ENCODE data around the gene ADAMTS2. TPM values are rescaled to one million over a fixed set of nuclear protein-coding genes. Genes with fewer than 3 reads are reported as not detected.

ADAMTS2 gene
- total RNA-seq, 1 experiment from 2014 or later, result not detected

GRCh38 chr5:179211631-179212030, 133.6 kb downstream of the ADAMTS2 start:
- TF ChIP-seq EZH2 (IDR thresholded peaks at IDR 0.05; ENCODE audit: low read length, unreplicated experiment) (no peak), EZH2phosphoT487 (IDR thresholded peaks at IDR 0.05; ENCODE audit: borderline replicate concordance, low read length) (no peak), CTCF (conservative IDR thresholded peaks at IDR 0.05; ENCODE audit: low read depth, low read length) (no peak)
- no peaks in the 10 kb centered on the region for H3K9me2 ChIP-seq (replicated peaks; ENCODE audit: low read length)
- H3K9me3 ChIP-seq (ENCODE audit: low read length), result no peaks in the 10 kb centered on the region
- no peak for DNase-seq
- H3F3A ChIP-seq (ENCODE audit: low read length, unreplicated experiment), result no peaks in the 10 kb centered on the region
- H3K4me1 ChIP-seq (ENCODE audit: insufficient read depth, low read length), result peaks cover 6% of the 10 kb centered on the region; the same call in 1 of the 2 replicates
- no peaks in the 10 kb centered on the region for H3K79me2 ChIP-seq (ENCODE audit: low read length)
- no peak overlapping the region for H3K4me2 ChIP-seq (ENCODE audit: low read length)
- H3K36me3 ChIP-seq (ENCODE audit: low read depth, low read length), result no peaks in the 10 kb centered on the region
- H3K9ac ChIP-seq (ENCODE audit: low read length), result no peak overlapping the region
- H3K27ac ChIP-seq (ENCODE audit: low read length), result no peak overlapping the region
- H3K27me3 ChIP-seq (ENCODE audit: low read length), result peaks cover 4% of the 10 kb centered on the region
- ATAC-seq, result no peak
- CTCF ChIA-PET, result no interaction called here
- no TSS peak for BruUV-seq (replicated peaks)
- no peak overlapping the region for H3K4me3 ChIP-seq (ENCODE audit: low read length)
- intact Hi-C loops (cut with micrococcal nuclease), result no loop called here
- POLR2A ChIA-PET (ENCODE audit: unreplicated experiment), result no interaction called here
- H2AFZ ChIP-seq (ENCODE audit: low read length), result no peak overlapping the region
- H4K20me1 ChIP-seq (ENCODE audit: low read length), result no peaks in the 10 kb centered on the region

GRCh38 chr5:179211068-179211467, 134.2 kb downstream of the ADAMTS2 start:
- Histone ChIP-seq H3F3A (ENCODE audit: low read length, unreplicated experiment) (no peaks in the 10 kb centered on the region), H4K20me1 (ENCODE audit: low read length) (no peaks in the 10 kb centered on the region), H2AFZ (ENCODE audit: low read length) (no peak overlapping the region), H3K4me1 (ENCODE audit: insufficient read depth, low read length) (peaks cover 6% of the 10 kb centered on the region; the same call in 1 of the 2 replicates), H3K9ac (ENCODE audit: low read length) (no peak overlapping the region), H3K27ac (ENCODE audit: low read length) (no peak overlapping the region), H3K36me3 (ENCODE audit: low read depth, low read length) (no peaks in the 10 kb centered on the region), H3K4me2 (ENCODE audit: low read length) (no peak overlapping the region), H3K9me3 (ENCODE audit: low read length) (no peaks in the 10 kb centered on the region), H3K79me2 (ENCODE audit: low read length) (no peaks in the 10 kb centered on the region), H3K4me3 (ENCODE audit: low read length) (no peak overlapping the region), H3K9me2 (replicated peaks; ENCODE audit: low read length) (no peaks in the 10 kb centered on the region), H3K27me3 (ENCODE audit: low read length) (peaks cover 9% of the 10 kb centered on the region)
- no peak for TF ChIP-seq EZH2 (IDR thresholded peaks at IDR 0.05; ENCODE audit: low read length, unreplicated experiment)
- TF ChIP-seq CTCF (conservative IDR thresholded peaks at IDR 0.05; ENCODE audit: low read depth, low read length), result no peak
- no peak for TF ChIP-seq EZH2phosphoT487 (IDR thresholded peaks at IDR 0.05; ENCODE audit: borderline replicate concordance, low read length)
- ChIA-PET CTCF (no interaction called here), POLR2A (ENCODE audit: unreplicated experiment) (no interaction called here)
- ATAC-seq (no peak), DNase-seq (no peak)
- intact Hi-C loops (cut with micrococcal nuclease), result no loop called here
- no TSS peak for BruUV-seq (replicated peaks)

GRCh38 chr5:179210478-179210877, 134.8 kb downstream of the ADAMTS2 start:
- no peak for TF ChIP-seq EZH2 (IDR thresholded peaks at IDR 0.05; ENCODE audit: low read length, unreplicated experiment)
- TF ChIP-seq CTCF (conservative IDR thresholded peaks at IDR 0.05; ENCODE audit: low read depth, low read length), result no peak
- no peak for TF ChIP-seq EZH2phosphoT487 (IDR thresholded peaks at IDR 0.05; ENCODE audit: borderline replicate concordance, low read length)
- Histone ChIP-seq H3K9ac (ENCODE audit: low read length) (no peak overlapping the region), H3K4me1 (ENCODE audit: insufficient read depth, low read length) (peaks cover 6% of the 10 kb centered on the region; the same call in 1 of the 2 replicates), H3K9me3 (ENCODE audit: low read length) (no peaks in the 10 kb centered on the region), H3K4me3 (ENCODE audit: low read length) (no peak overlapping the region), H3F3A (ENCODE audit: low read length, unreplicated experiment) (no peaks in the 10 kb centered on the region), H3K79me2 (ENCODE audit: low read length) (no peaks in the 10 kb centered on the region), H2AFZ (ENCODE audit: low read length) (no peak overlapping the region), H3K9me2 (replicated peaks; ENCODE audit: low read length) (no peaks in the 10 kb centered on the region), H4K20me1 (ENCODE audit: low read length) (no peaks in the 10 kb centered on the region), H3K4me2 (ENCODE audit: low read length) (no peak overlapping the region), H3K36me3 (ENCODE audit: low read depth, low read length) (no peaks in the 10 kb centered on the region), H3K27ac (ENCODE audit: low read length) (no peak overlapping the region), H3K27me3 (ENCODE audit: low read length) (peaks cover 9% of the 10 kb centered on the region)
- no peak for ATAC-seq
- no TSS peak for BruUV-seq (replicated peaks)
- ChIA-PET POLR2A (ENCODE audit: unreplicated experiment) (no interaction called here), CTCF (no interaction called here)
- DNase-seq, result no peak
- intact Hi-C loops (cut with micrococcal nuclease), result no loop called here
